Measurements from ENCODE around the gene OR2A1.
"Not testable (repeated sequence)": the region's sequence is repeated elsewhere in the genome, so short reads cannot be mapped to it uniquely, and the experiment has no call there.

DNA sequence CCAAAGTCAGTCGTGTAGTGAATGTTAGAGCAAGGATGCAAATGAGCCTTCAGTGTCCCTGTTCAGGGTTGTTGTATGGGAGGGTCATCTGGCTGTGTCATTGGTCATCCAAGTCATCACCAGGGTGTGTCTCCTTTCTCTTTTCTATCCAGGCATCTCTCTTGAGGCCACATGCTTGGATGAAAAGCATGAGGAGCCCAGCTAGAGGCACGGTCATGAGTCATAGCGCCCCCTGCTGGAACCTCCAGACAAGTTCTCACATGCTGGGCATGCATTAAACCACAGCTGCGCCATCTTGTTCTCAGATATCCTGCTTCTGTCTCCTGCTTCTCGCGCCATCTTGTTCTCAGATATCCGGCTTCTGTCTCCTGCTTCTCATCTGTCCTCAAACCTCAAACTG lies 57.0 kb downstream of the OR2A1 start:
- TF ChIP-seq, protein P1, sequence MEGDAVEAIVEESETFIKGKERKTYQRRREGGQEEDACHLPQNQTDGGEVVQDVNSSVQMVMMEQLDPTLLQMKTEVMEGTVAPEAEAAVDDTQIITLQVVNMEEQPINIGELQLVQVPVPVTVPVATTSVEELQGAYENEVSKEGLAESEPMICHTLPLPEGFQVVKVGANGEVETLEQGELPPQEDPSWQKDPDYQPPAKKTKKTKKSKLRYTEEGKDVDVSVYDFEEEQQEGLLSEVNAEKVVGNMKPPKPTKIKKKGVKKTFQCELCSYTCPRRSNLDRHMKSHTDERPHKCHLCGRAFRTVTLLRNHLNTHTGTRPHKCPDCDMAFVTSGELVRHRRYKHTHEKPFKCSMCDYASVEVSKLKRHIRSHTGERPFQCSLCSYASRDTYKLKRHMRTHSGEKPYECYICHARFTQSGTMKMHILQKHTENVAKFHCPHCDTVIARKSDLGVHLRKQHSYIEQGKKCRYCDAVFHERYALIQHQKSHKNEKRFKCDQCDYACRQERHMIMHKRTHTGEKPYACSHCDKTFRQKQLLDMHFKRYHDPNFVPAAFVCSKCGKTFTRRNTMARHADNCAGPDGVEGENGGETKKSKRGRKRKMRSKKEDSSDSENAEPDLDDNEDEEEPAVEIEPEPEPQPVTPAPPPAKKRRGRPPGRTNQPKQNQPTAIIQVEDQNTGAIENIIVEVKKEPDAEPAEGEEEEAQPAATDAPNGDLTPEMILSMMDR (IDR thresholded peaks at IDR 0.05; ENCODE audit: low read length): not testable (repeated sequence)
- TF ChIP-seq EZH2 (IDR thresholded peaks at IDR 0.05; ENCODE audit: borderline replicate concordance, low read length): not testable (repeated sequence)
